Measurements from ENCODE around the gene SERP2. TPM values are rescaled to one million over a fixed set of nuclear protein-coding genes. Genes with fewer than 3 reads are reported as not detected.

The SERP2 gene
- total and polyA plus RNA-seq, 9 of the 15 experiments (the other 6 are each of a cell fraction or from before 2014, with no cell fraction given) = 0.13 TPM; not detected in 8

DNA sequence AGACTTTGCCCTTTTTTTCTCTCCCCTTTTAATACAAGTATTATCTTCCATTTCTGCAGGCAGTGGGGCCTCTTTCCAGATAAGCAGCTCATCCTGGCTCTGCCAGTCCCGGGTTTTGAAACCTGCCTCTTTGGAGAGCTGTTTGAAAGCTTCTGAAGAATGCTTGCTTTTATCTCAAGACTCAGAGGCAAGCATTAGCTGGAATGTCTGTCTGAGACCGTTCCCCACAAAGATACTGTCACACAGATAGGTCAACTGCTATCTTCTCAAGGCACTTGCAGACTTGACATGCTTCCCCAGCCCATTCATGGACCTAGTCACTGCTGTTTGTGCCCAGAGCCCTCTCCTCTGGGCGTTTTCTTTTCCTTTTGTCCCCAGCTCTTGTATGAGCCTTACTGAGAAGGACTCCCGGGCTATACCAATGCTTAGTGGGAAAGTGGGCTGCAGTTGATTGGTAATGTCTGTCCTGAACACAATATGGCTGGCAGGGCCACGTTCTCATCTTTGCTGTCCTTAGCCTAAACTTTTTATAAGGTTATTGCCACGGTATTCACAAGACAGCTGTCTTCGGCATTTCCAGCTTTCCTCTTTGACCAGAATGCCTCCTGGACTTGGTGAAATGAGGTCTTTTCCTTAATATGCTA, 13.4 kb downstream of the SERP2 start (continued):
- TF ChIP-seq WHSC1 (IDR thresholded peaks at IDR 0.05; ENCODE audit: low read length) = no peak
- TF ChIP-seq PTBP1 (IDR thresholded peaks at IDR 0.05; ENCODE audit: low read depth, low read length) = no peak
- no peak for TF ChIP-seq BCOR (IDR thresholded peaks at IDR 0.05)
- no peak for TF ChIP-seq NR1H2 (CRISPR knock-in tag; IDR thresholded peaks at IDR 0.05)
- TF ChIP-seq, protein P1, sequence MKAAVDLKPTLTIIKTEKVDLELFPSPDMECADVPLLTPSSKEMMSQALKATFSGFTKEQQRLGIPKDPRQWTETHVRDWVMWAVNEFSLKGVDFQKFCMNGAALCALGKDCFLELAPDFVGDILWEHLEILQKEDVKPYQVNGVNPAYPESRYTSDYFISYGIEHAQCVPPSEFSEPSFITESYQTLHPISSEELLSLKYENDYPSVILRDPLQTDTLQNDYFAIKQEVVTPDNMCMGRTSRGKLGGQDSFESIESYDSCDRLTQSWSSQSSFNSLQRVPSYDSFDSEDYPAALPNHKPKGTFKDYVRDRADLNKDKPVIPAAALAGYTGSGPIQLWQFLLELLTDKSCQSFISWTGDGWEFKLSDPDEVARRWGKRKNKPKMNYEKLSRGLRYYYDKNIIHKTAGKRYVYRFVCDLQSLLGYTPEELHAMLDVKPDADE (conservative IDR thresholded peaks at IDR 0.05; ENCODE audit: control insufficient read depth, low read depth, low read length) = no peak
- TF ChIP-seq NONO (IDR thresholded peaks at IDR 0.05; ENCODE audit: low read depth in 2 of 2, low read length in 1 of 2) = no peak
- no peak for TF ChIP-seq MCM7 (IDR thresholded peaks at IDR 0.05)
- no peak for TF ChIP-seq NCOA4 (IDR thresholded peaks at IDR 0.05; ENCODE audit: partially characterized antibody)
- TF ChIP-seq RBM34 (IDR thresholded peaks at IDR 0.05; ENCODE audit: borderline replicate concordance, insufficient read depth, low read length) = no peak
- TF ChIP-seq NCOA2 (IDR thresholded peaks at IDR 0.05; ENCODE audit: partially characterized antibody in 2 of 2) = no peak
- no peak for TF ChIP-seq GATAD2B (IDR thresholded peaks at IDR 0.05; ENCODE audit: borderline replicate concordance)
- TF ChIP-seq CAMTA2 (CRISPR knock-in tag; conservative IDR thresholded peaks at IDR 0.05) = no peak
- TF ChIP-seq, protein P2, sequence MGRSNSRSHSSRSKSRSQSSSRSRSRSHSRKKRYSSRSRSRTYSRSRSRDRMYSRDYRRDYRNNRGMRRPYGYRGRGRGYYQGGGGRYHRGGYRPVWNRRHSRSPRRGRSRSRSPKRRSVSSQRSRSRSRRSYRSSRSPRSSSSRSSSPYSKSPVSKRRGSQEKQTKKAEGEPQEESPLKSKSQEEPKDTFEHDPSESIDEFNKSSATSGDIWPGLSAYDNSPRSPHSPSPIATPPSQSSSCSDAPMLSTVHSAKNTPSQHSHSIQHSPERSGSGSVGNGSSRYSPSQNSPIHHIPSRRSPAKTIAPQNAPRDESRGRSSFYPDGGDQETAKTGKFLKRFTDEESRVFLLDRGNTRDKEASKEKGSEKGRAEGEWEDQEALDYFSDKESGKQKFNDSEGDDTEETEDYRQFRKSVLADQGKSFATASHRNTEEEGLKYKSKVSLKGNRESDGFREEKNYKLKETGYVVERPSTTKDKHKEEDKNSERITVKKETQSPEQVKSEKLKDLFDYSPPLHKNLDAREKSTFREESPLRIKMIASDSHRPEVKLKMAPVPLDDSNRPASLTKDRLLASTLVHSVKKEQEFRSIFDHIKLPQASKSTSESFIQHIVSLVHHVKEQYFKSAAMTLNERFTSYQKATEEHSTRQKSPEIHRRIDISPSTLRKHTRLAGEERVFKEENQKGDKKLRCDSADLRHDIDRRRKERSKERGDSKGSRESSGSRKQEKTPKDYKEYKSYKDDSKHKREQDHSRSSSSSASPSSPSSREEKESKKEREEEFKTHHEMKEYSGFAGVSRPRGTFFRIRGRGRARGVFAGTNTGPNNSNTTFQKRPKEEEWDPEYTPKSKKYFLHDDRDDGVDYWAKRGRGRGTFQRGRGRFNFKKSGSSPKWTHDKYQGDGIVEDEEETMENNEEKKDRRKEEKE (IDR thresholded peaks at IDR 0.05; ENCODE audit: borderline replicate concordance in 1 of 2, control insufficient read depth in 1 of 2, low read depth in 2 of 2, low read length in 1 of 2) = no peak
- peak; percentile 87 for TF ChIP-seq MTA2 (IDR thresholded peaks at IDR 0.05; ENCODE audit: low read depth)
- no peak for TF ChIP-seq ZNF780A (CRISPR knock-in tag; IDR thresholded peaks at IDR 0.05)
- TF ChIP-seq, protein P3, sequence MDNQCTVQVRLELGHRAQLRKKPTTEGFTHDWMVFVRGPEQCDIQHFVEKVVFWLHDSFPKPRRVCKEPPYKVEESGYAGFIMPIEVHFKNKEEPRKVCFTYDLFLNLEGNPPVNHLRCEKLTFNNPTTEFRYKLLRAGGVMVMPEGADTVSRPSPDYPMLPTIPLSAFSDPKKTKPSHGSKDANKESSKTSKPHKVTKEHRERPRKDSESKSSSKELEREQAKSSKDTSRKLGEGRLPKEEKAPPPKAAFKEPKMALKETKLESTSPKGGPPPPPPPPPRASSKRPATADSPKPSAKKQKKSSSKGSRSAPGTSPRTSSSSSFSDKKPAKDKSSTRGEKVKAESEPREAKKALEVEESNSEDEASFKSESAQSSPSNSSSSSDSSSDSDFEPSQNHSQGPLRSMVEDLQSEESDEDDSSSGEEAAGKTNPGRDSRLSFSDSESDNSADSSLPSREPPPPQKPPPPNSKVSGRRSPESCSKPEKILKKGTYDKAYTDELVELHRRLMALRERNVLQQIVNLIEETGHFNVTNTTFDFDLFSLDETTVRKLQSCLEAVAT (IDR thresholded peaks at IDR 0.05) = peak in 1 of 2 experiments; percentile 96; a peak in 2 of 4 replicates
- no peak for TF ChIP-seq NR2C1 (IDR thresholded peaks at IDR 0.05)
- no peak for TF ChIP-seq NR2C1 (tag; IDR thresholded peaks at IDR 0.05)

Measured in K562 (cell line).